Skeletal muscle tissue (tissue), 4 donors: ENCODE measurements around the gene TEX13B. TPM values are rescaled to one million over a fixed set of nuclear protein-coding genes. Genes with fewer than 3 reads are reported as not detected.

Experiments used
- H3K27ac ChIP-seq: one replicate; pipeline ENCODE4 v1.7.0; 2013; ENCODE audit warnings: mild to moderate bottlenecking, low read depth, low read length, inconsistent platforms
- H3K27me3 ChIP-seq, 3 donors: one replicate each; pipeline ENCODE4 v1.7.0; 2013; ENCODE audit warnings: low read length in 3 of 3; ENCODE audit not compliant: control insufficient read depth in 3 of 3, insufficient read depth in 3 of 3
- H3K36me3 ChIP-seq, 3 donors: one replicate each; pipeline ENCODE4 v1.7.0; 2013; ENCODE audit warnings: low read length in 3 of 3; ENCODE audit not compliant: control insufficient read depth in 3 of 3, insufficient read depth in 3 of 3
- H3K4me1 ChIP-seq, 3 donors: one replicate each; pipeline ENCODE4 v1.7.0; 2013; ENCODE audit warnings: low read length in 3 of 3, mild to moderate bottlenecking in 3 of 3; ENCODE audit not compliant: control insufficient read depth in 3 of 3, insufficient read depth in 3 of 3
- H3K4me3 ChIP-seq, 3 donors: one replicate each; pipeline ENCODE4 v1.7.0; 2013; ENCODE audit warnings: low read length in 3 of 3
- H3K9ac ChIP-seq, 3 donors: one replicate each; pipeline ENCODE4 v1.7.0; 2013; ENCODE audit warnings: low read length in 3 of 3, mild to moderate bottlenecking in 3 of 3, moderate library complexity in 2 of 3, low read depth in 1 of 3
- H3K9me3 ChIP-seq, 3 donors: one replicate each; pipeline ENCODE4 v1.7.0; 2013; ENCODE audit warnings: low read length in 3 of 3; ENCODE audit not compliant: control insufficient read depth in 3 of 3
- total RNA-seq: library from RNA; depleted of rRNA; stranded (reverse); fragments of >200 nt; gene quantifications from one replicate; pipeline ENCODE4 v1.2.3, GENCODE V29; 2014
- donor health status: Osteomylitis.

TEX13B gene
- total RNA-seq: not detected

- Histone ChIP-seq H3K36me3 (no peaks in the 10 kb centered on the region), H3K9ac (no peak within 1 kb of the TSS), H3K4me3 (no peak within 1 kb of the TSS), H3K9me3 (no peaks in the 10 kb centered on the region), H3K27ac (no peak within 1 kb of the TSS), H3K4me1 (no peaks in the 10 kb centered on the region), H3K27me3 (peaks cover 0 to 4% (median 0%) of the 10 kb centered on the region in 3 donors)
Measured at GRCh38 chrX:107982356-107982755, at the start of gene TEX13B. TEX13B (minus strand) TSS chrX:107982370; CDS start chrX:107982127, 243 bp downstream.

- Histone ChIP-seq H3K9ac (no peak overlapping the region), H3K4me3 (no peak overlapping the region), H3K27me3 (peaks cover 0 to 3% (median 0%) of the 10 kb centered on the region in 3 donors), H3K4me1 (no peaks in the 10 kb centered on the region), H3K36me3 (no peaks in the 10 kb centered on the region), H3K9me3 (no peaks in the 10 kb centered on the region), H3K27ac (no peak overlapping the region)
Measured at GRCh38 chrX:108029928-108030711, 48.0 kb upstream of the TEX13B start.

- H3K4me3 ChIP-seq: no peak overlapping the region
- H3K4me1 ChIP-seq: no peaks in the 10 kb centered on the region
- H3K27ac ChIP-seq: no peak overlapping the region
- no peak overlapping the region for H3K9ac ChIP-seq
- no peaks in the 10 kb centered on the region for H3K36me3 ChIP-seq
- no peaks in the 10 kb centered on the region for H3K9me3 ChIP-seq
- H3K27me3 ChIP-seq: peaks cover 0 to 3% (median 0%) of the 10 kb centered on the region in 3 donors
Measured at GRCh38 chrX:108028854-108029253, 46.7 kb upstream of the TEX13B start.

- Histone ChIP-seq H3K27me3 (peaks cover 0 to 6% (median 0%) of the 10 kb centered on the region in 3 donors), H3K27ac (no peak overlapping the region), H3K36me3 (no peaks in the 10 kb centered on the region), H3K4me1 (no peaks in the 10 kb centered on the region), H3K4me3 (no peak overlapping the region), H3K9me3 (no peaks in the 10 kb centered on the region), H3K9ac (no peak overlapping the region)
Measured at GRCh38 chrX:108025954-108026600, 43.9 kb upstream of the TEX13B start.

- H3K36me3 ChIP-seq: no peaks in the 10 kb centered on the region
- no peak overlapping the region for H3K9ac ChIP-seq
- H3K9me3 ChIP-seq: no peaks in the 10 kb centered on the region
- H3K27ac ChIP-seq: no peak overlapping the region
- no peak overlapping the region for H3K4me3 ChIP-seq
- no peaks in the 10 kb centered on the region for H3K4me1 ChIP-seq
- peaks cover 0 to 6% (median 0%) of the 10 kb centered on the region in 3 donors for H3K27me3 ChIP-seq
Measured at GRCh38 chrX:108025376-108025775, 43.2 kb upstream of the TEX13B start.

- Histone ChIP-seq H3K4me1 (no peaks in the 10 kb centered on the region), H3K27me3 (peaks cover 0 to 6% (median 0%) of the 10 kb centered on the region in 3 donors), H3K27ac (no peak overlapping the region), H3K4me3 (no peak overlapping the region), H3K36me3 (no peaks in the 10 kb centered on the region), H3K9me3 (no peaks in the 10 kb centered on the region), H3K9ac (no peak overlapping the region)
Measured at GRCh38 chrX:108022491-108023089, 40.4 kb upstream of the TEX13B start.

GRCh38 chrX:108020631-108021030 is 38.5 kb upstream of the TEX13B start:
- peaks cover 0 to 3% (median 0%) of the 10 kb centered on the region in 3 donors for H3K27me3 ChIP-seq
- no peak overlapping the region for H3K27ac ChIP-seq
- H3K4me1 ChIP-seq: no peaks in the 10 kb centered on the region
- no peaks in the 10 kb centered on the region for H3K36me3 ChIP-seq
- no peaks in the 10 kb centered on the region for H3K9me3 ChIP-seq
- H3K9ac ChIP-seq: no peak overlapping the region
- no peak overlapping the region for H3K4me3 ChIP-seq

- no peaks in the 10 kb centered on the region for H3K4me1 ChIP-seq
- peaks cover 0 to 3% (median 0%) of the 10 kb centered on the region in 3 donors for H3K27me3 ChIP-seq
- H3K9ac ChIP-seq: no peak overlapping the region
- H3K9me3 ChIP-seq: no peaks in the 10 kb centered on the region
- H3K27ac ChIP-seq: no peak overlapping the region
- H3K36me3 ChIP-seq: no peaks in the 10 kb centered on the region
- no peak overlapping the region for H3K4me3 ChIP-seq
Measured at GRCh38 chrX:108019382-108019875, 37.3 kb upstream of the TEX13B start.

- Histone ChIP-seq H3K4me1 (no peaks in the 10 kb centered on the region), H3K27me3 (peaks cover 0 to 3% (median 0%) of the 10 kb centered on the region in 3 donors), H3K9ac (no peak overlapping the region), H3K4me3 (no peak overlapping the region), H3K9me3 (no peaks in the 10 kb centered on the region), H3K36me3 (no peaks in the 10 kb centered on the region), H3K27ac (no peak overlapping the region)
Measured at GRCh38 chrX:108018656-108019381, 36.6 kb upstream of the TEX13B start.
